Activated CD4-positive, alpha-beta T cell treated with anti-CD3 and anti-CD28 coated beads, Interleukin-2, Interleukin-6, amounts not matched to agents 100 ng/mL and 50 ng/mL, durations not matched to agents 16 hours and 8 hours (primary cell): Measurements from ENCODE around the gene LUC7L2.
"Not testable (repeated sequence)": the region's sequence is repeated elsewhere in the genome, so short reads cannot be mapped to it uniquely, and the experiment has no call there.

Experiments used
- DNase-seq: peaks from one replicate; pipeline ENCODE4 v3.0.0-alpha.2; 2020

Gene LUC7L2

GRCh38 chr7:139403601-139404000 lies 43.9 kb downstream of the LUC7L2 start:
- no peak for DNase-seq

GRCh38 chr7:139407555-139407954 lies 47.9 kb downstream of the LUC7L2 start:
- no peak for DNase-seq

- DNase-seq = not testable (repeated sequence)
Observed at GRCh38 chr7:139414743-139415402, 55.2 kb downstream of the LUC7L2 start.

- DNase-seq = no peak
Observed at GRCh38 chr7:139416405-139416804, 56.7 kb downstream of the LUC7L2 start.

- DNase-seq = no peak
Observed at GRCh38 chr7:139417478-139417877, 57.8 kb downstream of the LUC7L2 start.

- DNase-seq = no peak
Observed at GRCh38 chr7:139421123-139421522, 61.4 kb downstream of the LUC7L2 start.

GRCh38 chr7:139422126-139422525 lies 62.4 kb downstream of the LUC7L2 start:
- no peak for DNase-seq

- no peak for DNase-seq
Observed at GRCh38 chr7:139423091-139423490, 63.4 kb downstream of the LUC7L2 start.

GRCh38 chr7:139424004-139424403 lies 64.3 kb downstream of the LUC7L2 start:
- no peak for DNase-seq

- DNase-seq = not testable (repeated sequence)
Observed at GRCh38 chr7:139425701-139426100, 66.0 kb downstream of the LUC7L2 start.

- no peak for DNase-seq
Observed at GRCh38 chr7:139426258-139427028, 66.7 kb downstream of the LUC7L2 start.

GRCh38 chr7:139427029-139427420 lies 67.3 kb downstream of the LUC7L2 start:
- no peak for DNase-seq

GRCh38 chr7:139427788-139428187 lies 68.1 kb downstream of the LUC7L2 start:
- DNase-seq = no peak

GRCh38 chr7:139429735-139430134 lies 70.0 kb downstream of the LUC7L2 start:
- DNase-seq = not testable (repeated sequence)

- no peak for DNase-seq
Observed at GRCh38 chr7:139430443-139430842, 70.7 kb downstream of the LUC7L2 start.

GRCh38 chr7:139431010-139431409 lies 71.3 kb downstream of the LUC7L2 start:
- DNase-seq = no peak

- DNase-seq = no peak
Observed at GRCh38 chr7:139431459-139431858, 71.8 kb downstream of the LUC7L2 start.

- DNase-seq = no peak
Observed at GRCh38 chr7:139436806-139437205, 77.1 kb downstream of the LUC7L2 start.

GRCh38 chr7:139439375-139439774 lies 79.7 kb downstream of the LUC7L2 start:
- DNase-seq = no peak

GRCh38 chr7:139441961-139442360 lies 82.3 kb downstream of the LUC7L2 start:
- DNase-seq = no peak

GRCh38 chr7:139446051-139446890 lies 86.6 kb downstream of the LUC7L2 start:
- DNase-seq = no peak

- no peak for DNase-seq
Observed at GRCh38 chr7:139450851-139451250, 91.2 kb downstream of the LUC7L2 start.

GRCh38 chr7:139451638-139452037 lies 91.9 kb downstream of the LUC7L2 start:
- no peak for DNase-seq
